ENCODE data around the gene FREM2. TPM values are rescaled to one million over a fixed set of nuclear protein-coding genes. Genes with fewer than 3 reads are reported as not detected.

The FREM2 gene
- total RNA-seq, 1 experiment from 2014 or later = 6.0 TPM

DNA sequence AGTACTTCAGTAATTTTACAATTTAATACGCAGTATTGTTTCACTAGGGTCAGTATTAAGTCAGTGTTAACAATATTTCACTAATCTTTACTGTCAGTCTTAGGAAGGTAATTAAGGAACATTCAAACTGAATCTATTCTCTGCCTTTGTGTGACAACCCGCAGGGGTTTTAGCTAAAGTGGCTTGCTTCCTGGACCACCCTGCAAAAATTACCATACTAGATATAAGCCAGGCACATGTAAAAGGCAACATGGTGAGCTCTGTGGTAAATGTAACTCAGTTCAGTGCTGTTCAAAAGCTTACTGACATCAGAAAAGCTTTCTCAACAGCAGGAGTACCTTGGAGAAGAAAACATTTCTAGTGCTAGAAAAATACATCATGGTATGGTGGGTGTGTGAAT, 116.7 kb downstream of the FREM2 start:
- no peak for DNase-seq
- Histone ChIP-seq H3K4me3 (ENCODE audit: insufficient read depth, low read depth, low read length) (no peak overlapping the region), H3K27me3 (ENCODE audit: control insufficient read depth, insufficient read depth, low read length) (no peaks in the 10 kb centered on the region), H3K36me3 (replicated peaks; ENCODE audit: control insufficient read depth, insufficient read depth, low read length) (no peaks in the 10 kb centered on the region)

DNA sequence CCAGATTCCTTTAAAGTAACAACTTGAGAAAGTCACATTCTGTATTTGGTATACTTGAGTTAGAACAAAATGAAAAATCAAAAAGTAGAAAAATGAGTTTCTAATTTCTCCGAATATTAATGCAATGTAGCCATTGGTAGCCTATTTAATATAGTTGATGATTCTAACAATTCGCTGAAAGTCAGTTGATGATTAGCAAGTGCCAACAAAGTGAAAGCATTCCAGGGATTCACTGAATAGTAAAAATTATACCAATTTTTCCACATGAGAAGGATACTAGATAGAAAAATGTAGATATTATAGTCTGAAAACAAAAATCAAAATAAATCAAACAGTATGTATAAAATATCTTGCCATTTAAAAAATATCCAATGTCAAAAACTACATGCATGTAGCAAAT, 117.2 kb downstream of the FREM2 start:
- H3K36me3 ChIP-seq (replicated peaks; ENCODE audit: control insufficient read depth, insufficient read depth, low read length) = no peaks in the 10 kb centered on the region
- H3K4me3 ChIP-seq (ENCODE audit: insufficient read depth, low read depth, low read length) = no peak overlapping the region
- no peaks in the 10 kb centered on the region for H3K27me3 ChIP-seq (ENCODE audit: control insufficient read depth, insufficient read depth, low read length)
- no peak for DNase-seq

DNA sequence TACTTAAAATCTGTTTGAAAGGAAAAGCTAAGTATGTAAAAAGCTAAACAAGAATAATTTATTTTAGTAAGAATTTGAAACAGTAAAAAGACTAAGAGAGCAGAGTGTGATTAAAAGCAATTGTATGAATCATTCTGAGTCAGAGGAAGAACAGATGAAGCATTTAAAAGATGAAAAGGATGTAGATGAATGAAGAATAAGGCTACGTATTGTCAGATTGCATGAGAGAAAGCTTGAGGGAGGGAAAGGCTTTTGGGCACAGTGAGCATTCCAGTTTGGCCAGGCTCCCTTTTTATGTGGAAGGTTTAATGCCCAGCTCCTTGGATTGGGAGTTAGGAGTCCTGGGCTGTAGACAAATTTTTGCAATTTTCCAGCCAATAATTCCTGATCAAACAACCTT, 117.7 kb downstream of the FREM2 start:
- no peak for DNase-seq
- no peak overlapping the region for H3K4me3 ChIP-seq (ENCODE audit: insufficient read depth, low read depth, low read length)
- H3K36me3 ChIP-seq (replicated peaks; ENCODE audit: control insufficient read depth, insufficient read depth, low read length) = no peaks in the 10 kb centered on the region
- H3K27me3 ChIP-seq (ENCODE audit: control insufficient read depth, insufficient read depth, low read length) = no peaks in the 10 kb centered on the region

DNA sequence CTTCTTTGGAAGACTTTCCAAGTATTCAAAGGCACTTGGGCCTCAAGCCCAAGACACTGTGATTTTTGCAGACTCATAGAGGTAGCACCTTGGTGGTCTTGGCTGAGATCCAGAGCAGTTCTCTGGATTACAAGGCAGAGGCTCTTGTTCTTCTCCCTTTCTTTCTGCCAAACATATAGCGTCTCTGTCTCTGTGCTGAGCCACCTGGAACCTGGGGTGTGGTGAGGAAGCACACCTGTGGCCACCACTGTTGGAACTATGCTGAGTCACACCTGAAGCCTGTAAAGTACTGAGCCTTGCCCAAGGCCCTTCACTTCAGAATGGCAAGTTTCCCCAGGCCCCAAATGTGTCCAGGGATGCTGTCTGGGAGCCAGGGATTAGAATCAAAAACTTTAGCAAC, 127.5 kb downstream of the FREM2 start:
- H3K36me3 ChIP-seq (replicated peaks; ENCODE audit: control insufficient read depth, insufficient read depth, low read length) = no peaks in the 10 kb centered on the region
- no peaks in the 10 kb centered on the region for H3K27me3 ChIP-seq (ENCODE audit: control insufficient read depth, insufficient read depth, low read length)
- no peak for DNase-seq

DNA sequence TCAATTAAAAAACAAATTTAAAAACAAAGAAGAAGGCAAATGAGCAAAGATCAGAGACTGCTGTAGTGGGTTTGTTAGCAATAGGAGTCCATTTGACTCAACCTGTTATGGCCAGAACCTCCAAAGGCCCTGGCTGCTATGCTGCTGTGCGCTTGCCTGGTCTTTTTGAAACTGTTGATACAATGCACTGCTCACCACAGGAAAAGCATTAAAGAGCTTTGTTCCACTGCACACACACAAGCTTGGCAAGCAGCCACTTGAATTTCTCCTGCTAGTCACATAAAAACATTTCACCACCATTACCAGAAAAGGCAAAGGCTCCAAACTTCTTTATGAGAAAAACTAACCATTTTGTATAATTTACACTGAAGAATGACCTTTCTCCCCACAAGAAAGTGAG, 132.2 kb downstream of the FREM2 start:
- H3K4me3 ChIP-seq (ENCODE audit: insufficient read depth, low read depth, low read length) = no peak overlapping the region
- H3K36me3 ChIP-seq (replicated peaks; ENCODE audit: control insufficient read depth, insufficient read depth, low read length) = no peaks in the 10 kb centered on the region
- H3K27me3 ChIP-seq (ENCODE audit: control insufficient read depth, insufficient read depth, low read length) = no peaks in the 10 kb centered on the region
- no peak for DNase-seq

More for the DNA sequence above, 127.5 kb downstream of the FREM2 start:
- no peak overlapping the region for H3K4me3 ChIP-seq (ENCODE audit: insufficient read depth, low read depth, low read length)

DNA sequence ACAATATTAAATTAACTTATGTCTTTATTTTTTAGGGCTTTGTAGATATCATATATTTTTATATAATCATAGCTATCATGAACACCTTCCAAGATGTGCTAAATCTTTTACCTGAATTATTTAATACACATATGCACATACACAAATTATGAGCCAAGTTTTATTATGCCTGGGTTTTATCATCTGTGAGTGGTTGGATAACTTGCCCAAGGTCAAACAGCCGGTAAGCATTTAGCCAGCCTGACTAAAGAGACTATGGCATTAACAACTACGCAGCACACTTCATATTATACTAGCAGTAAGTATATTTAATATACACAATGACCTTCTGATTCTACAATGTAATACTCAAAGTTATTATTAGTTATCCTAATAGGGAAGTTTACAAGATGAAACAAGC, 132.7 kb downstream of the FREM2 start:
- Histone ChIP-seq H3K27me3 (ENCODE audit: control insufficient read depth, insufficient read depth, low read length) (no peaks in the 10 kb centered on the region), H3K36me3 (replicated peaks; ENCODE audit: control insufficient read depth, insufficient read depth, low read length) (no peaks in the 10 kb centered on the region), H3K4me3 (ENCODE audit: insufficient read depth, low read depth, low read length) (no peak overlapping the region)
- no peak for DNase-seq

DNA sequence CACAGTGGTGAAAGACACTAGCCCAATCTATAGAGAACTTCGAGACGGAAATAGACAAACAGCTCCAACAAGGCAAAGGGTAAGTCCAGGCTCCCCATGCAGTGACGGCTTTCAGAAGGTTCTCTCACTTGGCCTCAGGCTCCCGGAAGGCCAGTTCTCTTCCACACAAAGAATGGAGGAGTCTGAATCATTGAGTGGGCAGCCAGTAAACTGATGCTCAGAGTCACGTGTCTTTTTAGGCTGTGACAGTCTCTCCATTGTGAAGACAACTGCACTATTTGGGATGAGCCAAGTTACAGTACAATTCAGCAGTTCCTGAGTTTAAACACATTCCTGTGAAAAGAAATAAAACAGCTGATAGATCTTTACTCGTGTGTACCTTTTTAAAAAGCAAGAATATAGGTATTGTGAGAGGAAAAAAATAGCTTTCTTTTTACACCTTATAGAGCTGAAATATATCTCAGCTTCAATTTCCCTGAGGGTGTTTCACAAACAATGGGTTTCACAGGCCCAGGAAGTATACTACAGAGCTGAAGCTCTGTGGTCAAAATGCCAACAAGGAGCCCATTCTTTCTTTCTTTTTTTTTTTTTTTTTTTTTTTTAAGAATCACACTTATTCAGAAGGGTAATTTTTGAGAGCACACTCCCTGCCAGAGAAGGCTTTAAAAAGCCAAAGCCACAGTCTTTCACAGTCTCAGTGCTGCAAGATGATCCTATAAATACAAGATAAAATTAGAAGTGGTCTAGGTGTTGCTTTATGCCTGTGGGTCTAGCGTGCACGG, 135.1 kb downstream of the FREM2 start:
- Histone ChIP-seq H3K36me3 (replicated peaks; ENCODE audit: control insufficient read depth, insufficient read depth, low read length) (no peaks in the 10 kb centered on the region), H3K4me3 (ENCODE audit: insufficient read depth, low read depth, low read length) (no peak overlapping the region), H3K27me3 (ENCODE audit: control insufficient read depth, insufficient read depth, low read length) (no peaks in the 10 kb centered on the region)
- DNase-seq = no peak

DNA sequence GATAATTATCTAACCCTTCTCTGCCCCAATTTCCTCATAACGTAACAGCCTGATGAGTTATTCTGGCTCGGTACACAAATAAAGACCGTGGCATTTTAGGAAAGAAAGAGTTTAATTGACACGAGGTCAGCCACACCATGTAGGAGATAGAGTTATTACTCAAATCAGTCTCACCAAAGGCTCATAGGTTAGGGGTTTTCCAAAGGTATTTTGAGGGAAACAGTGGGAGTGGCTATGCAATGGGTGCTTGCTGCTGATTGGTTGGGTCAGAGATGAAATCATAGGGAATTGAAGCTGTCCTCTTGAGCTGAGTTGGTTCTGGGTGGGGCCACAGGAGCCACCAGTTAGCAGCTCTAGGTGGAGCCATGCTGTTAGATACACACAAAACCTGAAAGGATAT, 137.5 kb downstream of the FREM2 start:
- Histone ChIP-seq H3K36me3 (replicated peaks; ENCODE audit: control insufficient read depth, insufficient read depth, low read length) (no peaks in the 10 kb centered on the region), H3K27me3 (ENCODE audit: control insufficient read depth, insufficient read depth, low read length) (no peaks in the 10 kb centered on the region), H3K4me3 (ENCODE audit: insufficient read depth, low read depth, low read length) (no peak overlapping the region)
- peak; percentile 16 for DNase-seq

DNA sequence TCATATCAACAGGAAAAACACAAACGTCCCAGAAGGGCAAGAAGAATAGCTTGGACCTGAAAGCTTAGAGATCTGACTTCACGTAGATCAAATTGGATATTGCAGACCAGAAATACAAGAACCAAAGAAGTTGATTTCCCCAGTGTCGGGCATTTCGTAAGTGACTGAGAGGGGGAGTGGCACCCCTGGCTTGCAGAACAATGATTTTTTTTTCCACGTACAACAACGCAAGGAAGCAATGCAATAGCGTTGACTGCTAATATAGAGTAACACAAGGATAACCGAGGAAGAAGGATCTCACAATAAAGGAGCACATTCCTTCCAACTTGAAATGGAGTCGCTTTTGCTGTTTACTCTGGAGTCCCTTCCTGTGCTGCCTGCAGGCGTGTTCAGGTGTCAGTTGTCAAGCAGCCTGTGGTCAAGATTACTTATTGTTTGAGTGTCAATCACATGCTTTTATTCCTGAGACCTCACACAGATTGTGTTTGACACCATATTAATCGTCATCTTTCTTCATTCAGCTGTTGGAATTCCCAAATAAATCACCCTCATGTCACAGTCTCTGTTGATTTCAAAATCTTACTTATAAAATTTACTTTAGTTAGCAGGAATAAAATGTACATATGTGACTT, 139.4 kb downstream of the FREM2 start:
- Histone ChIP-seq H3K36me3 (replicated peaks; ENCODE audit: control insufficient read depth, insufficient read depth, low read length) (no peaks in the 10 kb centered on the region), H3K4me3 (ENCODE audit: insufficient read depth, low read depth, low read length) (no peak overlapping the region), H3K27me3 (ENCODE audit: control insufficient read depth, insufficient read depth, low read length) (no peaks in the 10 kb centered on the region)
- no peak for DNase-seq

DNA sequence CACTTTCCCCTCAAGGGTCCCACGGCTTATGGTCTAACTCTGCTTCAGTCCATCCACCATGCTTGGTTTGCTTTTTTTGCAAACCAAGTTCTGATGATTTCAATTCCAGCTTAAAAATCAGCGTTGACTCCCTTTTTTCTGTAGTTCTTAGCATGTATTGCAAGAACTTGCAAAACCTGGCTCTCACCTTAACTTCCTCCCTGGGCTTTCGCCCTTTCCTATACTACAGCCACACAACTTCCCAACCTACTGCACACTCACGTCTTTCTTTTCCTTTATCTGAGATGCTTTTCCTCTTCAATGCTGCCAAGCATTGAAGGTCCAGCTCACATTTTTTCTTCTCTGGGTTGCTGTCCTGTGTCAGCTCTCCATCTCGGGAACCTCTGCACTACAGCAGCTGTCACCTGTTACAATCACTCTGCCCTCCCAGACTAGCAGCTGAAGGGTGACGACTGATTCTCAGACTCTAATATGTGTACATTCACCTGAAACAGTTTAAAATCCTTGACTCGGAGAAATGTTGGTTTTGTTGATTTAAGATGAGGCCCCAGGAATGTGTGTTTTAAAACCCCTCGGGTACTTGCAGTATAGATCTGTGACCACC, 143.7 kb downstream of the FREM2 start:
- Histone ChIP-seq H3K27me3 (ENCODE audit: control insufficient read depth, insufficient read depth, low read length) (no peaks in the 10 kb centered on the region), H3K36me3 (replicated peaks; ENCODE audit: control insufficient read depth, insufficient read depth, low read length) (no peaks in the 10 kb centered on the region), H3K4me3 (ENCODE audit: insufficient read depth, low read depth, low read length) (no peak overlapping the region)
- DNase-seq = no peak

DNA sequence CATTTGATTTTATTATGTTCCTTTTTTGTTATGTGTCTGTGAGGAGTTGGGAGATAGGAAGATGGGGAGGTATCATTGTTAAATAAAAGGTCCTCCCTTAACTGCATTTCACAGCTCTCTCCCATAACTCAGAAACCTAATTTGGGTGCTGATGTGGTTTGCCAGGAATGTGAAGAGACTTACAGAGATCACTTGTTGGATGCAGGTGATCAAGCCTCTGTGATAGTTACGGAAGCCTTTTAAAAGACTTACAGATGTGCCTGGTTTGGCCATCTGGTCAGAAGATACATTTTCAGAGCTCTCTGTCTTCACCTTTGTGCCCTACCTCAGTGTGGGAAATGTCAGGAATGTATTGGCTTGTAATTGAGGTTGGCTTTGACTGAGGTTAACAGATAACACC, 157.7 kb downstream of the FREM2 start:
- no peaks in the 10 kb centered on the region for H3K27me3 ChIP-seq (ENCODE audit: control insufficient read depth, insufficient read depth, low read length)
- H3K4me3 ChIP-seq (ENCODE audit: insufficient read depth, low read depth, low read length) = no peak overlapping the region
- H3K36me3 ChIP-seq (replicated peaks; ENCODE audit: control insufficient read depth, insufficient read depth, low read length) = no peaks in the 10 kb centered on the region
- no peak for DNase-seq

DNA sequence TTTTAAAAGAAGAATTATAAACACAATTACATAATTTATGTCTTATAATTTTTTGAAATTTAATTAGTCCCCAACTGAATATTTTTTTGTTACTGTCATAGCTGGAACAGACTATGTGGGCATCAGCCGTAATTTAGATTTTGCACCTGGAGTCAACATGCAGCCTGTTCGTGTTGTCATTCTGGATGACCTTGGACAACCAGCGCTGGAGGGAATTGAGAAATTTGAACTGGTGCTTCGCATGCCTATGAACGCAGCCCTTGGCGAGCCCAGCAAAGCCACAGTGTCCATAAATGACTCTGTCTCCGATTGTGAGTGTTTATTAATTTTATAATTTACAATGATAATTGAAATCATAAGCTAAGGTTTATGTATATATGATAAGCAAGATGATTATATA, 161.5 kb downstream of the FREM2 start:
- no peaks in the 10 kb centered on the region; the same call in 1 of the 2 replicates for H3K36me3 ChIP-seq (replicated peaks; ENCODE audit: control insufficient read depth, insufficient read depth, low read length)
- no peak for DNase-seq

DNA sequence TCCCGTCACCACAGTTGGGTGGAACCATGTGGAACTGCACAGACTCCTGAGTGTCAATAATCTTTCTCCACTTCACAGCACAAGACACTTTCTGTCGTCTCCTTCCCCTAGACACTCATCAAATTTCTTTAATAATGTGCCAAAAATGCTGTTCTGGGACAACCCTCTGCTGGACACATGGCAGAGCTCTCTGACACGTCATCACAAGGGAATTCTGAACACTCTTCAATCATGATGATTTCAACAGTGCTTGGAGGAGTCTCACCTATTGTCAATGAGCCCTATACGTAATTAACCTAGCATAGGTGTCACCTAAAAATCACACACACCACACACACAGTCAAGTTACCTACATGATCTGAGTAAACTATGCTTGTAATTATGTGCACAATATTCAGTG, 162.4 kb downstream of the FREM2 start:
- Histone ChIP-seq H3K27me3 (ENCODE audit: control insufficient read depth, insufficient read depth, low read length) (no peaks in the 10 kb centered on the region), H3K36me3 (replicated peaks; ENCODE audit: control insufficient read depth, insufficient read depth, low read length) (no peaks in the 10 kb centered on the region; the same call in 1 of the 2 replicates), H3K4me3 (ENCODE audit: insufficient read depth, low read depth, low read length) (no peak overlapping the region)
- no peak for DNase-seq

More for the DNA sequence above, 161.5 kb downstream of the FREM2 start:
- no peaks in the 10 kb centered on the region for H3K27me3 ChIP-seq (ENCODE audit: control insufficient read depth, insufficient read depth, low read length)
- H3K4me3 ChIP-seq (ENCODE audit: insufficient read depth, low read depth, low read length) = no peak overlapping the region

DNA sequence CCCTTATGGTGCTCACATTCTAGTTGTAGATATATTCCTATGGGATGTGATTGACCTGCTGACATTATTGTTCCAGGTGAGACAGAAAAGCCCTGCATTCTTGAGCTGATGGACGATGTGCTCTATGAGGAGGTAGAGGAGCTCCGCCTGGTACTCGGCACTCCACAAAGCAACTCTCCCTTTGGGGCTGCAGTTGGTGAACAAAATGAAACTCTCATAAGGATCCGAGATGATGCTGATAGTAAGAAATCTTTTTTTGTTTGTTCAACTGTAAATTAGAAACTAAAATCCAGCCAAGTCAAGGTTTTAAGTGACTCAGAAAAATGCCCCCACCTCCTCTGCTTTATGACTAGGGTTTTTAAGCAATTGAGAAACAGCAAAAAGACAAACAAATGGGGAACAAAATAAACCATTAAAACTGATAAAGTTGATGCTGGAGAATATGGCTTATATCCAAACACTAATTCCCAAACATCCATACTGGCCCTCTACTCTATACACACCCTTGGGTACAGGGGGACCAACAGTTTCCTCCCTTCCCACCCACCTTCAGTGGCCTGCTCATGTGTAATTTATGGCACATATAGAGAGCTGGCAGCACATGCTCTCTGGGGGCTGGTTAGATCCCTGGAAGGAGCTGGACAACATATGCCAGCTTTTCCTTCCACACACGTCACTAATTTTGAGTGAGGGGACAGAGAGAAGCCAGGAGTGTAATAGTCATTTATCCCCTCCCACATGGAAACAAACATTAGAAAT, 164.2 kb downstream of the FREM2 start:
- no peak overlapping the region for H3K4me3 ChIP-seq (ENCODE audit: insufficient read depth, low read depth, low read length)
- no peak for DNase-seq
- no peaks in the 10 kb centered on the region; the same call in 1 of the 2 replicates for H3K36me3 ChIP-seq (replicated peaks; ENCODE audit: control insufficient read depth, insufficient read depth, low read length)
- H3K27me3 ChIP-seq (ENCODE audit: control insufficient read depth, insufficient read depth, low read length) = no peaks in the 10 kb centered on the region
